Upper lobe of left lung (tissue), 4 donors: ENCODE results near the gene ZFHX3.

Experiments used
- POLR2A ChIP-seq, 4 donors: fragments of 450-650 bp; IDR thresholded peaks; one replicate each; pipeline ENCODE4 v1.5.1; 2016 to 2017; ENCODE audit warnings: antibody characterized with exemption in 4 of 4, mild to moderate bottlenecking in 2 of 4
- TF ChIP-seq, protein P1 (sequence below), 6 experiments: fragments of 450-650 bp in 4 of 6; fragments of 200-600 bp in 2 of 6; sonication (generic) in 2 of 6; IDR thresholded peaks; one replicate each; pipeline ENCODE4 v1.5.1; 2016 to 2019; ENCODE audit warnings: antibody characterized with exemption in 6 of 6

DNA sequence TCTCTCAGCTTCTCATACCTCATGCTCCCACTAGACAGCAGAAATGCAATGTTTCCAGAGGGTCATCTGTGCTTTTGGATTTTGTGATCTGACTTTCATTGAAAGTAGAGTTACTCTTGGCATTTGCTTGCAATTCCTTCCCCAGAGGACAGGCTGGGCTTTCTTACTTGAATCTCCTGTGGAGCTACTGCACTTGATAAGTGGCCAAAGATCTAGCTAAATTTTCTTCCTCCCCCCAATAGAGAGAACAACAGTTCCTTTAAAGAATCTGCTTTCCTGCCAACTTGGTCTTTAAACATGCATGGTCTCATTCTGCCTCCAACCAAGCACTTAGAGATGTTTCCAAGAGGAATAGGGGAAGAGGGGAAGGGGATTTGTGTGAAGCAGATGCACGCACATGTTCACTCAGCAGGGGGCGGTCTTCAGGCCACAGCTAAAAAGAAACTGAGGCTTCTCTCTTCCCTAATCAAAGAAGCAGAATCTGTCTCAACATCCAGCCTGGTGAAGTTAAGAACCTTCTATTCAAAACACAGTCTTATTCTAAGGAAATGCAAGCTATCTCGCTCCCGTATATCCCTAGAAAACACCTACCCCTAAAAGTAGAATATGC is 229.6 kb downstream of the ZFHX3 start:
- TF ChIP-seq, protein P1, sequence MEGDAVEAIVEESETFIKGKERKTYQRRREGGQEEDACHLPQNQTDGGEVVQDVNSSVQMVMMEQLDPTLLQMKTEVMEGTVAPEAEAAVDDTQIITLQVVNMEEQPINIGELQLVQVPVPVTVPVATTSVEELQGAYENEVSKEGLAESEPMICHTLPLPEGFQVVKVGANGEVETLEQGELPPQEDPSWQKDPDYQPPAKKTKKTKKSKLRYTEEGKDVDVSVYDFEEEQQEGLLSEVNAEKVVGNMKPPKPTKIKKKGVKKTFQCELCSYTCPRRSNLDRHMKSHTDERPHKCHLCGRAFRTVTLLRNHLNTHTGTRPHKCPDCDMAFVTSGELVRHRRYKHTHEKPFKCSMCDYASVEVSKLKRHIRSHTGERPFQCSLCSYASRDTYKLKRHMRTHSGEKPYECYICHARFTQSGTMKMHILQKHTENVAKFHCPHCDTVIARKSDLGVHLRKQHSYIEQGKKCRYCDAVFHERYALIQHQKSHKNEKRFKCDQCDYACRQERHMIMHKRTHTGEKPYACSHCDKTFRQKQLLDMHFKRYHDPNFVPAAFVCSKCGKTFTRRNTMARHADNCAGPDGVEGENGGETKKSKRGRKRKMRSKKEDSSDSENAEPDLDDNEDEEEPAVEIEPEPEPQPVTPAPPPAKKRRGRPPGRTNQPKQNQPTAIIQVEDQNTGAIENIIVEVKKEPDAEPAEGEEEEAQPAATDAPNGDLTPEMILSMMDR (IDR thresholded peaks at IDR 0.05), result no peak
- no peak for TF ChIP-seq POLR2A (IDR thresholded peaks at IDR 0.05)
